NCI-H2196 treated with DMSO at 0.1 percent for 48 hours (cell line): Measurements from ENCODE around the gene PVRIG.
"Not testable (repeated sequence)": the region's sequence is repeated elsewhere in the genome, so short reads cannot be mapped to it uniquely, and the experiment has no call there.

Experiments used
- DNase-seq: peaks from one replicate; lab custom pipeline; 2025; ENCODE audit not compliant: unreplicated experiment; lab: John Stamatoyannopoulos, UW

The PVRIG gene

DNA sequence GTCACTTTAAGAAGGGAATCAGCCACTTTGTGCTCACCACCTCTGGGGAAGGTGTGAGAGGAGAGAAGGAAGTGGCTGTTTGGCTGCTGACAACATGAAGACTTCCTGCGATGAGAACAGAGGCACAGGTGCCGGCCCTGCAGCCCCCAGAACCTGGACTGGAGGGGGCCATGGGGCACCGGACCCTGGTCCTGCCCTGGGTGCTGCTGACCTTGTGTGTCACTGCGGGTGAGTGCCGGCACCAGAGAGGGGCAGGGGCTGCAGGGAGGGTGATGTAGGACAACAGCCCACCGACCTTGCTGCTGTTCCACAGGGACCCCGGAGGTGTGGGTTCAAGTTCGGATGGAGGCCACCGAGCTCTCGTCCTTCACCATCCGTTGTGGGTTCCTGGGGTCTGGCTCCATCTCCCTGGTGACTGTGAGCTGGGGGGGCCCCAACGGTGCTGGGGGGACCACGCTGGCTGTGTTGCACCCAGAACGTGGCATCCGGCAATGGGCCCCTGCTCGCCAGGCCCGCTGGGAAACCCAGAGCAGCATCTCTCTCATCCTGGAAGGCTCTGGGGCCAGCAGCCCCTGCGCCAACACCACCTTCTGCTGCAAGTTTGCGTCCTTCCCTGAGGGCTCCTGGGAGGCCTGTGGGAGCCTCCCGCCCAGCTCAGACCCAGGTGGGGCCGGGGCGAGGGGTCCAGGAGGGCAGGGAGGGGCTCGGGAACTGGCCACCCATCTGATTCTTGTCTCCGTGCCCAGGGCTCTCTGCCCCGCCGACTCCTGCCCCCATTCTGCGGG, at the start of gene PVRIG:
TSS of gene PVRIG (plus strand) at position 149 of the 785 bp plus-strand sequence. CDS start at position 171, 22 bp downstream.
- not testable (repeated sequence) for DNase-seq

DNA sequence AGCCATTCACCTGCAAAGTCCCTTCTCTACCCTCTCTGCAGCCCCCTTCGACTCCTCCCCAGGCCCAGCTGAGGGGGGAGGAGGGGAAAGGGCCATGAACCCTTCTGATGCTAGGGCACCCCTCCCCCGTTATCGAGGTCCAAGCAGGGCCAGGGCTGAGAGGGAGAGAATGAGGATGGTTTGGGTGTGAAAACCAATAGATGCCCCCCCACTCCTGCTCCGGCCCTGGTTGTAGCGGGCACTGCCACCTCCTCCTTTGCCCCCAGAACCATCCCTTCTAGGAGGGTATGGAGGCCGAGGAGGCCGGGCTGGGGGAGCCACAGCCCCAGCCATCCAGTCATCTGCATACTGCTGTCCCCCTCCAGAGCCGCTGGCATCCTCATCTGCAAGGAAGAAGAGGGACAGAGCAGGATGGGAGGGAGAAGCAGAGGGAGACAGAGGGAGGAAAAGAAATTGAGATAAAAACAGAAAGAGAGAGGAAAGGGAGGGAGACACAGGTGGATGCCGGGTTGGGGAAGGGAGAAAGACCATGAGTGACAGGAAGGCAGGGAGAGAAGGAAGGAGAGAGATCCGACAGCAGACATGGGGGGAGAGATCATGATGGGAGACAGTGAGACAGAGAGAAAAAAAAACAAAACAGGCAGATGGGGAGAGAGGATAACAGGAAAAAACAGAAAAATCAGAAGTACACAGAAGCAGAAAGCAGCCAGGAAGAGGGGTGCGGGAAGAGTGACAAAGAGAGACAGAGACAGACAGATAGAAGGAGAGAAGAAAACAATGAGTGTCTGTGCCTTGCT, 49.5 kb upstream of the PVRIG start:
- no peak for DNase-seq

DNA sequence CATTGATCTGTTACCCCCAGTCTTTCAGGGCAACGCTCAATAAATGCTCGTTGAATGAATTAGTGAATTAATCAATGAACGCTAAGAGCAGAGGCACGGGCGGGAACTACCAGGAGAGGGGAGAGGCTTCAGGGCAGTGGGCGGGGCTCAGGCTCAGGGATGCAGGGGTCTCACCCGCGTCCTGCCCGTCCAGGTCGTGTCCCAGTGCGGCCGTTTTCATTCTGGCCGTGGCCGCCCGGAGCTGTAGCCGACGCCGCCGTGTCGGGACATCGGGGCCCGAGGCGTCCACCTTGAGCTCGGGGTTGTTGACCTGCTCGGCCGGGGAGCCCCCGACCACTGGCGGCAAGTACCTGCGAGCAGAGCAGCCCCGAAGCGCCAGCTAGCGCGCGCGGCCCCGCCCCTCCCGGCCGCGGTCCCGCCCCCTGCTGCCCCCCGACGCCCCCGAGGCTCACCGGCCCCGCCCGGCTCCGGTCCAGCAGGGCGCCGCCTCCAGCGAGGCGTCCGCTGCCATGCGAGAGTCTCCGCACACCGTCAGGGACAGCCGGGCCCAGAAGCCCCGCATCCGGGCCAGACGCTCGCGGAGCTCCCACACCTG, 48.6 kb upstream of the PVRIG start:
- no peak for DNase-seq

DNA sequence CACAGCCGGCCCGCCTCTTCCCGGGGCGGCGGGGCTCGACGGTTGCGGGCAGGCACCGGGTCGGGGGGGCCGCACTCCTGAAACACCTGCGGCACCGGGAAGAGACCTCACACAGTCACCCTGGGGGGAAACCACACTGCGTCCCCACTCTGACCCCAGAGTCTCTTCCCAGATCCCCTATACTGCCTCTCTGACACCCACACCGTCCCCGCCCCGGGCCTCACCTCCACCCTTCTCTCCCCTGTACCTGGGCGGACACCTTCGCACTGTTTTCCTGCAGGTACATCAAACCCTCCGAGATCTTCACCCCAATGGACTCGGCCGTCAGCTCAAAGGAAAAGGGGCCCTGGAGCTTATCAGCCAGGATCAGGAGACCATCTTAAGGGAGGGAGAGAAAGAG, 47.9 kb upstream of the PVRIG start:
- no peak for DNase-seq

DNA sequence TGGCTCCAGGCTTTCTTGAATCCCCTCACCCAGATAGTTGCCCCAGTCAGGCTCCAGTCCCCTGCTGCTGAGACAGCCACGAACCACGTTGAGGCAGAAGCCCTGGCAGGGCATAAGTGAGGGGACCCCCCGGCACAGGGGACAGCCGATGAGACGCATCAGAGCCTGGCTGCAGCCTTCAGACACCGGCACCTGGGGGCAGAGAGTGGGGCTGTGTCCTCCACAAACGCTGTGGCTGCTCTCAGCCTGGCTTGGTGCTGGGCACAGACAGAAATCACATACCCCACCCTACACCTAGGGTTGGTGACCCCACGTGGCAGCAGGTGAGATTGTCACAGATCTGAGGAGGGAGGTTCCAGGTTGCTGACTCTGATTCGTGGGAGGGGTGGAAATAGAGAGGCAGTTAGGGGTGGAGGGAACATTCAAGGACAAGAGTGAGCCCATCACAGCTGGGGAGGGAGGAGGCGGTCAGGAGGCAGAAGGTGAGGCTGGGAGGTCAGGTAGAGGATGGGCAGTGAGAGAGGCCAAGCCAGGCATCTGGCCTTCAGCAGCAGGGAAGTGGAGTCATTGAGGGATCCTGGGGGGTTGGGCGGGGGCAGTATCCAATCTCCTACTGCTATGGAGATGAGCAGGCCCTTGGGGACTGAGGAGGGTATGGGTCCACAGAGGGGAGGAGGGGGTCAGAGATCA, 45.8 kb upstream of the PVRIG start:
- no peak for DNase-seq

DNA sequence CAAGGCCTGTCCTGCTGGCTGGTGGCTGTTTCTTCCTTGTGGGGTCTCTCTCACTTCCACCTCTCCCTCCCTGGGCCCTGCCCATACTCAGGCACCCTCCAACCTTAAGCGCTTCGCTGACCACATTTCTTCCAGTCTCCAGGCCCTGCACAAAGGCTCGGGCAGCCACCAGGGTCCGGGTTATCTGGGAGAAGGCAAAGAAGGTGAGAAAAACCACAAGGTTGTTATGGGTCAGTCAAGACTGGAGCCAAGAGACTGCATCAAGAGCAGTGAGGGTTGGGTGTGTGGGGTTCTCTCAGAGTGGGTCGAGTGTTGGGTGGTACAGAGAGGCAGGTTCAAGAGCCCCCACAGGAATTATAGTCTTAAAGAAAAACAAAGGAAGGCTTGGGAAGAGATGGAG, 45.2 kb upstream of the PVRIG start:
- DNase-seq, result no peak

DNA sequence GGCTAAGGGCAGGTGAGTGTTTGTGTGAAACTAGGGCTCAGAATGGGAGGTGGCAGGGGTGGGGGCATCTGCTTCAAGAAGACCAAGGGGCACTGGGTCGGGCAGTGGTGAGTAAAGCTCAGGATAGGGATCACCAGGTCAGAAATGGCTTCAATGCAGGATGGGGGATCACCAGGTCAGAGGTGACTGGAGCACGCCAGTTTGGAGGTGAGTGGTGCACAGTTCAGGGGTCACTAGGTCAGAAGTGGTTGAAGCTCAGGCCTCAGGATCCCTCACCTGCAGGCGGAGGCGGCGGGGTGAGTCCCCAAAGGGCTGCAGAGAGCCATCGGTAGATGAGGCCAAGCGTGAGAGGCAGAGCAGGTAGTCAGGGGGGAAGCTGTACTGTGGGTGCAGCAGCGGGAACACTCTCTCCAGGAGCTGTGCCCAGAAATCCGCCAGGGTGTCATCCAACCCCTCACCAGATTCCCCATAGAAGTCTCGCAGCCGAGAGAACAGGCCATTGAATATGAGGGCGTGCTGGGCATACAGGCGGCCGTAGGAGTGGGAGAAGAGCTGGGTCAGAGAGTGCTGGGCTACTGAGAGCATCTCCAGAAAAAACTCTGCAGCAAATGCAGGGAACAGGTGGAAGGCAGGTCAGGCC, 44.3 kb upstream of the PVRIG start:
- no peak for DNase-seq

DNA sequence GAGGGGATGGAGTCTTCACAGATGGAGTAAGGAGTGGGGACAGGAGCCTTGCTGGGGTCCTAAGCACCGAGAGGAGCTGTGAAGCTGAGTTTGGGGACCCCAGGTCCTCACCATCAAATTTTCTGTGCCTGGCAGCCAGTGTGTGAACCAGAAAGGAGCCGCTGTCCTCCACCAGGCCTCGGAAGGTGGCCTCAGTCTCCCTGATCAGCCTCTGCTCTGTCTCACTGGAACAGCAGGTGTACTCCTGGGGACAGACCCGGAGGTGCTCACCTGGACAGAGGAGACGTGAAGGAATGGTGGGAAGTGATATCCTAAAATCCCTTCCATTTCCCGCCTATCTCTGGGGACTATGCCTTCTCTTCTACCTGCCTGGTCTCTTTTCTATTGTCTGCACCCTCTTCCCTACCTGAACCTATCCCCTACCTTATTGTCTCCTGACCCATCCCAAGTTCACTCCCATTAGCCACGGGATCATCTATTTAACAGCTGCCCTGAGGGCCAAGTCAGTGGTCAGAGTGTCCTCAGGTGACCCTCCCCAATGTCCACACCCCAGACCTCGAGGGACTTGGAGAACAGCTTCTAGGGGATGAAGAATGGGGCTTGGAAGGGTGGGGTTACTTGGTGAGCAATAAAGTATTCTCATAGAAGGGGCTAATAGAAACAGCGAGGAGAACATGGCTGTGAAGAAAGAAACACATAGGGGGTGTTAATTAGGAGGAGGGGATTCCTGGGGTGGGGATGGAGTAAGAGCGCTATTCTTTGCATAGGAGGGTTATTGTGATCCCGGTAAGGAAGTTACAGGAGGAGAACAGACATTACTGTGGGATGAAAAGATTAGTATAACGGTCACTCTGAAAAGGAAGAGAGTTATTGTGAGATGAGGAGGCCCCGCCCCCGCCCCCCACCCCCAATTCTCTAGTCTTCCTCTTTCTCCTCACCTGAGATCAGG, 43.4 kb upstream of the PVRIG start:
- no peak for DNase-seq

DNA sequence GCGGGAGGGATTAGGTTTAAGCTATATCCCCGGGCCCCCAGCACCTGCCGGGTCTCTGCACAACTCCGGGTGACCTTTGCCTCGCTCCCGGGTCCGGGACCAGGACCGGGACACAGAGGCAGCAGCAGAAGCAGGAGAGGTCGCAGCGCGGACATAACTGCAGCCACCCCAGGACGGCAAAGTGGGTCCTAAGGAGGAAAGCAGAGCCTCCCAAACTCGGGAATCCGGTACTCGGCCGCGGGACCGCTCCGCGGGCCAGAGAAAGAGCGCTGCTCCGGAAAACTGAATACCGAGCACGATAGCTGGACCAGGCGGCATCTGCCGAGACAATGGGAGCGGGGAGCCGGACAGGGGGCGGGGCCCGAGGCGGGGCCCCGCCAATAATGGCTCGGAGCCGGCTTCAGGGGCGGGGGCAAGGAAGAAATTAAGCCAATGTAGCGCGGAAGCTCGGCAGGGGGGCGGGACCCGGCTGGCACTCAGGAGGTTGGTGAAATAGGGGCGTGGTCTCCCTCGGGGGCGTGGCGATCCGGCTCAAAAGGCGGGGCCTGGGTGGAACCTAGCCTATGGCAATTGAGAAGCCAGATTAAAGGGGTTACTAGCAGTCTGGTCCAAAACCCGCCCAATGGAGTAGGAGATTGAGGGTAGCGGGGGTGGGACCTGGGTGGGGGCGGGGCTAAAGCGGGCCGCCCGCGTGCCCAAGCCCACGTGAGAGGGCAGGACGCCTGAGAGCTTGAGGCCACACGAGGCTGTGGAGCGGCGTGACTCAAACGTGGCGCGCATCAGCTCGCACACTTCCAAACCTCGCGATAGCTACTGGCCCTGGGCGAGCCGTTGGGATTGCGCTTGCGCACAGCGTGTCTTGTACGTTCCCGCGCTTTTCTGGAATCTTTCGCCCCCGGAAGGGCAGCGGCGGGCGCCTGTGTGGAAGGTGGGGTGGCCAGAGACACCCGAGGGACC, 42.4 kb upstream of the PVRIG start, which contains the start of the genes GPC2 and STAG3:
TSS of gene GPC2 (minus strand) at position 337 of the 957 bp plus-strand sequence. CDS start at position 155, 182 bp downstream.
TSS of gene STAG3 (plus strand) at position 874 of the 957 bp plus-strand sequence. CDS start 2,639 bp downstream, outside the sequence.
- DNase-seq, result peak; percentile 99

DNA sequence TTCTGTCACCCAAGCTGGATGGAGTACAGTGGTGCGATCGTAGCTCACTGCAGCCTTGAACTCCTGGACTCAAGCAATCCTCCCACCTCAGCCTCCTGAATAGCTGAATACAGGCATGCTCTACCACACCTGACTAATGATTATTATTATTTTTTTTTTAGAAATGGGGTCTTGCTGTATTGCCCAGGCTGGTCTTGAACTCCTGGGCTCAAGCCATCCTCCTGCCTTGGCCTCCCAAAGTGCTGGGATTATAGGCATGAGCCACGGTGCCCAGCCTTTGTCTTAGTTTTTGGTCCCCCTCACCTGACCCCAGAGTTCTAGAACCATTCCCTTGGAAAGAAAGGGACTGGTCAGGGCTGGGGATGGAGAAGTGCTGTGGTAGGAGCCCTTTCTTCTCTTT, 39.7 kb upstream of the PVRIG start:
- not testable (repeated sequence) for DNase-seq

DNA sequence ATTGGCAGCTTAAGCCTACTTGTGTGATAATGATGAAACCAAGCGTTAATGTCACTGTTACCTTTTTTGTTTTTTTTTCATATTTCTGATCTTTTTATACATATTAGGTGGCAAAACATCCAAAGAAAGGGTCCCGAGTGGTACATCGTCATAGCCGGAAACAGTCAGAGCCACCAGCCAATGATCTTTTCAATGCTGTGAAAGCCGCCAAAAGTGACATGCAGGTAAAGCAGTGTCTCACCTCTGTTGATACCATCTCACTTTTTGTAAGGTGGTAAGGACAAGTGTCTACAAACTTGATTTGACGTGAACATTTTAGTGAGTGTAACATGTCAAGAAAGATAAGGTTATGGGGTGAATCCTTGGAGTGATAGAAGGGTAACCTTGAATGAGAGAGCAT, 37.1 kb upstream of the PVRIG start:
- DNase-seq, result not testable (repeated sequence)

DNA sequence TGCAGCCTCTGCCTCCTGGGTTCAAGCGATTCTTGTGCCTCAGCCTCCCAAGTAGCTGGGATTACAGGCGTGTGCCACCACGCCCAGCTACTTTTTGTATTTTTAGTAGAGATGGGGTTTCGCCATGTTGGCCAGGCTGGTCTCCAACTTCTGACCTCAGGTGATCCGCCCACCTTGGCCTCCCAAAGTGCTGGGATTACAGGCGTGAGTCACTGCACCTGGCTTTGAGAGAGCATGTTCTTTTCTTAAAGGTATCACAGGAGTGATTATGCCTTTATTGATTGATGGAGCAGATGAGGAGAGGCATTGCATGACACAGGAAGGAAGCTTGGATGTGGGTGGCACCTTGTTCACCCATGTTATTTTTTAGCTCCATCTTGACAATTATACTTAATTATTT, 36.7 kb upstream of the PVRIG start:
- DNase-seq, result not testable (repeated sequence)

DNA sequence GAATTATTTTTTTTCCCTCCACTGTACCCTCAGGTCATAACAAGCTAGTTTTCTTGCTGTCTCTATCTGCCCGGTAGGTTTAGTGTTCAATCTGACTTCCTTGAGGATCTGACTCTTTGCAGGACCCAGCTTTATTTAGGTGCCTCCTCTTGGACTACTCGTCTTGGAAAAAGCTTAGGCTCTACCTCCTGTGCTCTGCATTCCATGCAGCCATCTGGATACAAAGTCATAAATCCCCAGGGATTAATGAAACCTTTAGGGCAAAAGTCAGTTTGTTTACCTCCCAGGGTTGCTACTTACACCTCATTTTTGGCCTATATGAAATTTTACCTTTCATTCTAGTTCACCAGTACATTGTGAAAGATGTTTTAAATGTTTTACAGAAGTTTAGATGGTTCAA, 34.0 kb upstream of the PVRIG start:
- no peak for DNase-seq

DNA sequence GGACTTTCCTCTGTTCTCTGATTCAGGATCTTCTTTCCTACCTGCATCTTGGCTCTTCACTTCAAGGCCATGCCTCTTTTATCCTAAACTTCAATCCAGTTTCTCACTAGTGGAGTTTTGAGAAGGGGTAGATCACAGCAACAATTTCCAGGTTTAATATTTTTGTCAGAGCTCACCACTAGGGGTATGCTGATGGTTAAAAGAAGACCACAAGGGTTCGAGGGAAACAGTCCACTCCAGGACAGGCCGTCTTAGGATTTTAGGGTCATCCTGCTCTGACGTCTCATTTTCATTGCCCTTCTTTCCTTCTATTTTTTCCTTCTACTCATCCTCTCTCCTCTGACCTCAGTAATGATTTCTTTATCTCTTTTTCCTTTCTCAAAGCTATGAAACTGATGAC, 30.7 kb upstream of the PVRIG start:
- no peak for DNase-seq

DNA sequence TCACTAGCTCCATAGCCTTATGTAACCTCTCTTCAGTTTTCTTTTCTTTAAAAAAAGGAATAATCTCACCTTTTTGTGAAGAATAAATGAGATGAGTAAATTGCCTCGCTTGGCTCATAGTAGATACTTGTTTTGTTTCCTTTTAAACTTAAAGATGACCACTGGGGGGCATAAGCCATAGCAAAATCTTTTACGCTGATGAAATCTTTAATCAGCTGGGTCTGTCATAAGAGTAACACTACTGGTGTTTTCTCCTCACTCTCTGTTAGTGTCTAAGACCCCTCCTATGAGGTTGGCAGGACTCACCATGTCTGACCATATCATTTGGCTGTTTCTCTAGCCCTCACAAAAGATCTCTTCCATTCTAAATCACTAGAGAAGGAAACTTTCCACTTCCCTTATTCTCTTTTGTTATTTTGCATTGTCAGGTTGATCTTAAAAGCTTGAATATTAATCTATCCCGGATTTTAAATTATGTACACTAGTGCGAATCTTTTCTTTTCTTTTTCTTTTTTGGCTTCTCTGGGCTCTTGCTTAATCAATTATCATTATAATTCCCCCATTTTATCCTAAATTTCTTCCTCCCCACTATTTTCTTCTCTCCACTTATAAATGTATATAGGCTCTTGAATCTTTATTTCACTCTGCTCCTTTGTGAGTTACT, 29.6 kb upstream of the PVRIG start:
- DNase-seq, result no peak

DNA sequence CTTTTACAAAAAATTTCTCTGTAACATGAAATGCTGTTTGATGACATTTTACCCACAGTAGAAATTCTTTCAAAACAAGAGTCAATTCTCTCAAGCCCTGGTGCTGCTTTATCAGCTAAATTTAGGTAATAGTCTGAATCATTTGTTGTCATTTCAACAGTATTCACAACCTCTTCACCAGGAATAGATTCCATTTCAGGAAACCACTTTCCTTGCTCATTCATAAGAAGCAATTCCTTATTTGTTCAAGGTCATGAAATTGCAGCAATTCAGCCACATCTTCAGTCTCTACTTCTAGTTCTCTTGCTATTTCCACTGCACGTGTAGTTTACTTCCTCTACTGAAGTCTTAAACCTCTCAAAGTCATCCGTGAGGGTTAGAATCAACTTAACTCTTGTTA, 28.0 kb upstream of the PVRIG start:
- DNase-seq, result no peak

DNA sequence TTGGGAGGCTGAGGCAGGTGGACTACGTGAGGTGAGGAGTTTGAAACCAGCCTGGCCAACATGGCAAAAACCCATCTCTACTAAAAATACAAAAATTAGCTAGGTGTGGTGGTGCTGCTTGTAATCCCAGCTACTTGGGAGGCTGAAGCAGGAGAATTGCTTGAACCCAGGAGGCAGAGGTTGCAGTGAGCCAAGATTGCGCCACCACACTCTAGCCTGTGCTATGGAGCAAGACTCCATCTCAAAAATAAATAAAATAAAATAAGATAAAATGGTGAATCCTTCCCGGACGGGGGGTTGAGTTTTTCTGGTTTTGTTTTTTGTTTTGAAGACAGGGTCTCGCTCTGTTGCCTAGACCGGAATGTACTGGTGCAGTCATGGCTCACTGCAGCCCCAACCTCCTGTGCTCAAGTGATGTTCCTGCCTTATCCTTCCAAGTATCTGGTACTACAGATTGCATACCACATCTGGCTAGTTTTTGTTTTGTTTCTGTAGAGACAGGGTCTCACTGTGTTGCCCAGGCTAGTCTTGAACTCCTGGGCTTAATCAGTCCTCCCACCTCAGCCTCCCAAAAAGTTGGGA, 27.4 kb upstream of the PVRIG start:
- DNase-seq, result not testable (repeated sequence)
